Measurements from ENCODE around the gene CES4A. TPM values are rescaled to one million over a fixed set of nuclear protein-coding genes. Genes with fewer than 3 reads are reported as not detected.
A peak's percentile ranks its signal among the peaks of the same experiment; 100 is the strongest.

Gene CES4A
- total RNA-seq, 1 experiment from 2014 or later = 0.61 TPM

GRCh38 chr16:67040166-67040565, 51.8 kb downstream of the CES4A start (continued):
- TF ChIP-seq AFF4 (CRISPR knock-in tag; IDR thresholded peaks at IDR 0.05; ENCODE audit: borderline replicate concordance) (no peak), USF1 (CRISPR knock-in tag; IDR thresholded peaks at IDR 0.05) (no peak), ARID4B (CRISPR knock-in tag; IDR thresholded peaks at IDR 0.05; ENCODE audit: borderline replicate concordance) (no peak), ATF3 (CRISPR knock-in tag; conservative IDR thresholded peaks at IDR 0.05) (no peak), TEAD1 (CRISPR knock-in tag; IDR thresholded peaks at IDR 0.05) (no peak), MAX (CRISPR knock-in tag; IDR thresholded peaks at IDR 0.05) (no peak), ZNF281 (CRISPR knock-in tag; IDR thresholded peaks at IDR 0.05) (no peak), NFE2L1 (CRISPR knock-in tag; IDR thresholded peaks at IDR 0.05) (no peak), PREB (CRISPR knock-in tag; IDR thresholded peaks at IDR 0.05; ENCODE audit: borderline replicate concordance) (no peak)

GRCh38 chr16:67040906-67041305, 52.5 kb downstream of the CES4A start:
- no peak for ATAC-seq
- Mint-ChIP-seq H3K4me3 (no peak overlapping the region), H3K27me3 (ENCODE audit: low read depth) (no peaks in the 10 kb centered on the region), H3K9me3 (no peaks in the 10 kb centered on the region), H3K4me1 (peaks cover 13% of the 10 kb centered on the region), H3K27ac (peak overlapping the region; percentile 13), H3K36me3 (peaks cover 6% of the 10 kb centered on the region; the same call in 1 of the 2 replicates)
- no peak for DNase-seq (ENCODE audit: low spot score)
- POLR2A ChIA-PET = no interaction called here
- CTCF ChIA-PET = interaction anchor here (0.6 to 1.7 kb wide), 13 partner anchors 12 to 214 kb away, joined by 3 to 8 read pairs (median 4); partner anchors contain the start of genes CES3 and NAE1
- TF ChIP-seq MAX (CRISPR knock-in tag; IDR thresholded peaks at IDR 0.05) (no peak), JAZF1 (CRISPR knock-in tag; IDR thresholded peaks at IDR 0.05) (no peak), CTCF (IDR thresholded peaks at IDR 0.05) (no peak), PREB (CRISPR knock-in tag; IDR thresholded peaks at IDR 0.05; ENCODE audit: borderline replicate concordance) (no peak), GABPB1 (CRISPR knock-in tag; IDR thresholded peaks at IDR 0.05) (no peak), ZNF219 (CRISPR knock-in tag; IDR thresholded peaks at IDR 0.05; ENCODE audit: borderline replicate concordance) (no peak), KAT7 (CRISPR knock-in tag; IDR thresholded peaks at IDR 0.05; ENCODE audit: borderline replicate concordance) (no peak), E2F1 (CRISPR knock-in tag; IDR thresholded peaks at IDR 0.05) (no peak), FOXP1 (CRISPR knock-in tag; IDR thresholded peaks at IDR 0.05; ENCODE audit: borderline replicate concordance) (no peak)

All from WTC11 (cell line).